AG20443 (cell line): Measurements from ENCODE around the gene OSER1.
"Not testable (repeated sequence)": the region's sequence is repeated elsewhere in the genome, so short reads cannot be mapped to it uniquely, and the experiment has no call there.

Experiments
- DNase-seq: peaks from one replicate; pipeline ENCODE4 v3.0.0; 2012; ENCODE audit warnings: low spot score, mixed read lengths

Gene OSER1

GRCh38 chr20:44210406-44211176 is at the start of gene OSER1:
TSS of gene OSER1 (minus strand) at chr20:44210771. CDS start at chr20:44206957, 3,814 bp downstream.
- DNase-seq: peak; percentile 100

DNA sequence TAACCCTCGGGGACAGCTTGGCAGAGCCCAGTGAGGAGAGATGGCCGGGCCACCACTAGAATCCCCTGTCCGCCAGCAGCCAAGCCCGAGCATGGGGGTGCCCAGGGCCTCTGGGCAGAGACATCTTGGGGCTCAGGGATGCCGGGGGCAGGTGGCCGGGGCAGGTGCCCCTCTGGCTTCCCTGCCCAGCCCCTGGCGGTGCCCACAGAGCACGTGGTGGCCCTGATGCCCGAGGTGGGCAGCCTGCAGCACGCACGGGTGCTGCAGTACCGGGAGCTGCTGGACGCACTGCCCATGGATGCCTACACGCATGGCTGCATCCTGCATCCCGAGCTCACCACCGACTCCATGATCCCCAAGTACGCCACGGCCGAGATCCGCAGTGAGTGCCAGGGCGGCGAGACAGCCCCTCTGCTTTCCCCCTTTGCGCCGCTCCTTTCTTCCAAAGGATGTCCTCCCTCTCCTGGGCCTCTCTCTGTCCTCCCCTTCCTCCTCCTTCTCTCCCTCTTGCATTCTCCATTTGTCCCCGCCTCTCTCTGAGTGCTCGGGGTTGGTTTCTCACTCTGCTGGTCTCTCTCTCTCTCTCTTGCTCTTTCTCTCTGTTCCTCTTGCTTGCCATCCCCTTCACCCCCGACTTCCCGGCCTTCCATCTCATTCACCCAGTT is 47.8 kb upstream of the OSER1 start:
- DNase-seq: no peak

- DNase-seq: no peak
Measured at GRCh38 chr20:44256961-44257360, 46.4 kb upstream of the OSER1 start.

- no peak for DNase-seq
Measured at GRCh38 chr20:44255942-44256341, 45.4 kb upstream of the OSER1 start.

GRCh38 chr20:44254073-44254472 is 43.5 kb upstream of the OSER1 start:
- DNase-seq: no peak

- DNase-seq: no peak
Measured at GRCh38 chr20:44253528-44253927, 43.0 kb upstream of the OSER1 start.

DNA sequence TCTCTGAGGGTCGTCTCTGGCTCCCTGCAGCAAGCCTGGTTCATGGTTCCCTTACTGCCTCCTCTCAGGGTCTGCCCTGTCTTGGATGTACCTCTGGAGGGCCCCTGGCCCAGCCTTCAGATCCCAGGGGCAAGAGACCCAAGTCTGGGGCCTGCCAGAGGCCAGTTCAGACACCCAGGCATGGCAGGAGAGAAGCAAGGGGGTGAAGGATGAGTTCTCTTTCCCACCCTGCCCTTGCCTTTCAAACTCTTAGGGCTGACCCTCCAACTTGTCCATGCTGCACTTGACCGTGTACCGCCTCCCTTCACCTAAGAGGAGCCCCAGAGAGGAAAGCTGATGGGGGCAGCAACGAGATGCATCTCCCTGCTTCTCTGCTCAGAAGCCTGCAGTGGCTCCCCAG is 40.7 kb upstream of the OSER1 start:
- DNase-seq: no peak

GRCh38 chr20:44248410-44248759 is 37.8 kb upstream of the OSER1 start:
- no peak for DNase-seq

DNA sequence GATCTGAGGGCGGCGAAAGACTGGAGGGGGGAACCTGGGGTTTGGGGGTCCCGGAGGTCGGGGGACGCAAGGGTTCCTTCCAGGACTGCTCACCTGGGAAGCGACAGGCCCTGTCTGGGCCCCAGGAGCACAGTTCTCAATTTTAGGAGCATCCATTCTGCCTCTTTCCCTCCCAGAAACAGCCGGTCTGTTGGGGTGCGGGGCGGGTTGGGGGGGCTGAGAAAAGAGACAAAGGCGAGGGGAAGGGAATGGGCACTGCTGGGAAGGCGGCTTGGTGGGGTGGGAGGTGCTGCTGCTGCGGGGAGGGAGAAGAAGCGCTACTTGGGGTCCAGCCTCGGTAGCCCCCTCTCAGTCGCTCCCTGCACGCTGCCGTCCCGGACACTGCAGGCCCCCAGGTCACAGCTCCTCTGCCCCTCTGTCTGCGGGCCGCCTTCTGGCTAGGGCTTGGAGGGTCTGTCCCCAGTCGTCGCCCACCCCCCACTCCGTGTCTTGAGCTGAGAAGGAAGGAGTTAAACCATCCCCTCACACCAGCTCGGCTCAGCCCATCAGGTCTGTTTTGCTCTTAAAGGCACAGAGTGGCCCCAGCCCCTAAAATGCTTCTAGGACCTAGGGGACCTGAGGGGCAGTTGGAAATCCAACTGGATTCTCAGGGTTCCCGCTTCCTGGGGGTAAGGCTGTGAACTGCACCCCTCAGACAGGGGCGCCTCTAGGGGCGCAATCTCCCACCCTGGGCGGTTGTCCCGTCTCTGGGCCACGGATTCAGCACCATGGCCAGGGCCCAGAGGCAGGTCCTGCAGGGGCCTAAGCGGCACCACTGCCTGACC is 37.2 kb upstream of the OSER1 start:
- DNase-seq: peak; percentile 73

GRCh38 chr20:44247131-44247571 is 36.6 kb upstream of the OSER1 start, which contains the start of gene GDAP1L1:
TSS of gene GDAP1L1 (plus strand) at chr20:44247308. CDS start at chr20:44247335, 27 bp downstream.
- peak; percentile 48 for DNase-seq

GRCh38 chr20:44245977-44246376 is 35.4 kb upstream of the OSER1 start:
- DNase-seq: no peak

DNA sequence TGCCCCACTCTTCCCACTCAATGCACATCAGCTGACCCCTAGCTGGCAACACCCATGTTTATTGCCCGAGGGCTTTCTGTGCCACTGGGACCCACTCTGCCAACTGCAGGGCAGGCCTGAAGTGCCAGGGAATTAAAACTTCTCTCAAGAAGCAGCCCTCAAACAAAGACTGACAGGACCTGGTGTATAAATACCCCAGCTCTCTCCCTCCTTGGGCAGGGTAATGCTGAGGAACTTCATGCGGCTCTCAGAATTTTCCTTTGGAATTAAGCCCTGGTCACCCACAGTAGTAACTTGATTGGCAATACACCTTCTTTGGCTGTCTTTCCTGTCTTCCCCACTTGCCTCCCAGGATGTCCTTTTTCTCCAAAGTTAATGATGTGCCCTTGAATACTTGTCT is 31.2 kb upstream of the OSER1 start:
- no peak for DNase-seq

GRCh38 chr20:44236840-44237239 is 26.3 kb upstream of the OSER1 start:
- DNase-seq: not testable (repeated sequence)

DNA sequence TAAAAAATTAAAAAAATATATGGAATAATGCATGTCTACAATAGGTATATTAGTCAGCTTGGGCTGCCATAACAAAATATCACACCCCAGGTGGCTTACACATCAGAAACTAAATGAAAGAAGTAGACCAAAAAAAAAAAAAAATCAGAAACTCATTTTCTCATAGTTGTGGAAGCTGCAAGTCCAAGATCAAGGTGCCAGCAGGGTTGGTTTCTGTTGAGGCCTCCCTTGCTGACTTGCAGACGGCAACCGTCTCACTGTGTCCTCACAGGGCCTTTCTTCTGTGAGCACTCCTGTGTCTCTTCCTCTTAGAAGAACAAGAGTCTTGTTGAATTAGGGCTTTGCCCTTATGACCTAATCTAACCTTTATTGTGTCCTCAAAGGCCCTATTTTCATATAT is 25.1 kb upstream of the OSER1 start:
- no peak for DNase-seq

- no peak for DNase-seq
Measured at GRCh38 chr20:44234566-44235317, 24.2 kb upstream of the OSER1 start.

GRCh38 chr20:44233436-44234016 is 23.0 kb upstream of the OSER1 start:
- no peak for DNase-seq

DNA sequence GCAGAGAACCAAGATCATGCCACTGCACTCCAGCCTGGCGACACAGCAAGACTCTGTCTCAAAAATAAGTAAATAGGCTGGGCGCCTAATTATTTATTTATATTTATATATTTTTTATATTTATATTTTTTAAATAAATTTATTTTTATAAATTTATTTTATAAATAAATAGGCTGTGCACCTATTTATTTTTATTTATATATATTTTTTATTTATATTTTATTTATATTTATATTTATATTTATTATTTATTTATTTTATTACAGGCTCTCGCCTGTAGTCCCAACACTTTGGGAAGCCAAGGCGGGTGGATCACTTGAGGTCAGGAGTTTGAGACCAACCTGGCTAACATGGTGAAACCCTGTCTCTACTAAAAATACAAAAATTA is 21.9 kb upstream of the OSER1 start:
- DNase-seq: not testable (repeated sequence)

- DNase-seq: no peak
Measured at GRCh38 chr20:44231713-44232468, 21.3 kb upstream of the OSER1 start.

- no peak for DNase-seq
Measured at GRCh38 chr20:44231193-44231592, 20.6 kb upstream of the OSER1 start.

GRCh38 chr20:44228465-44229258 is 18.1 kb upstream of the OSER1 start:
- DNase-seq: no peak
